Ovary (tissue), 3 donors: ENCODE data around the gene NAB1.

Source experiments
- POLR2A ChIP-seq: fragments of 450-650 bp; IDR thresholded peaks from one replicate; pipeline ENCODE4 v1.6.1; 2017; ENCODE audit warnings: antibody characterized with exemption, mild to moderate bottlenecking, moderate library complexity
- TF ChIP-seq, protein P1 (sequence below), 3 donors: fragments of 450-650 bp in 2 of 3; fragments of 200-600 bp in 1 of 3; IDR thresholded peaks; one replicate each; pipeline versions ENCODE4 v1.5.1 to v1.8.0; 2016 to 2022; ENCODE audit warnings: antibody characterized with exemption in 3 of 3, mild to moderate bottlenecking in 1 of 3
- donor health status: DM: no; HTN: no; CAD: no.

DNA sequence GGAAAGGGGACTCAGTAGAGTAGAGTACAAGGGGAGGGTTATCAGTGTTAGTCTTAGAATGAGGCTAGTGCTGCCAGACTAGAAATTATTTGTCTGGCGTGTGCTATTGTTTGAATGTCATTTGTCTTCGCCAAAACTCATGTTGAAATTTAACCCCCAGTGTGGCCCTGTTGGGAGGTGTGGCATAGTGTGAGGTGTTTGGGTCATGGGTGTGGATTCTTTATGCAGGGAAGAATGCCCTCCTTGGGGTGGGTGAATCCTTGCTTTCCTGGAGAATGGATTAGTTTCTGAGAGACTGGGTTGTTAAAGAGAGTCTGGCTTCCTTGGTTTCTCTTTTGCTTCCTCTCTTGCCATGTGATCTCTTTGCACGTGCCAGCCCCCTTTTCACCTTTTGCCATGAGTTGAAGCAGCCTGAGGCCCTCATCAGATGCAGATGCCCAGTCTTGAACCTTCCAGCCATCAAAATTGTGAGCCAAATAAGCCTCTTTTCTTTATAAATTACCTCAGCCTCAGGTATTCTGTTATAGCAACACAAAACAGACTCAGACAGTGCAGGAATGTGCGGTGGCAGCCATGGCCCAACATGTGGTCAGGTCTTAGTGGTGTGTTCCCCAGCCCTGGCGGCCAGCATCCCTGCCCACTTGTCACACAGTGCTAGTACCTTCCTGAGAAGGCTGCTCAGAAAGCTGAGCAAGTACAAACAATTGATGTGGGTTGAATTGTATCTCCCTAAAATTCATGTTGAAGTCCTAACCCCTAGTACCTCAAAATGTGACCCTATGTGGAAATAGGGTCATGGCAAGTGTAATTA is 48.4 kb upstream of the NAB1 start:
- TF ChIP-seq, protein P1, sequence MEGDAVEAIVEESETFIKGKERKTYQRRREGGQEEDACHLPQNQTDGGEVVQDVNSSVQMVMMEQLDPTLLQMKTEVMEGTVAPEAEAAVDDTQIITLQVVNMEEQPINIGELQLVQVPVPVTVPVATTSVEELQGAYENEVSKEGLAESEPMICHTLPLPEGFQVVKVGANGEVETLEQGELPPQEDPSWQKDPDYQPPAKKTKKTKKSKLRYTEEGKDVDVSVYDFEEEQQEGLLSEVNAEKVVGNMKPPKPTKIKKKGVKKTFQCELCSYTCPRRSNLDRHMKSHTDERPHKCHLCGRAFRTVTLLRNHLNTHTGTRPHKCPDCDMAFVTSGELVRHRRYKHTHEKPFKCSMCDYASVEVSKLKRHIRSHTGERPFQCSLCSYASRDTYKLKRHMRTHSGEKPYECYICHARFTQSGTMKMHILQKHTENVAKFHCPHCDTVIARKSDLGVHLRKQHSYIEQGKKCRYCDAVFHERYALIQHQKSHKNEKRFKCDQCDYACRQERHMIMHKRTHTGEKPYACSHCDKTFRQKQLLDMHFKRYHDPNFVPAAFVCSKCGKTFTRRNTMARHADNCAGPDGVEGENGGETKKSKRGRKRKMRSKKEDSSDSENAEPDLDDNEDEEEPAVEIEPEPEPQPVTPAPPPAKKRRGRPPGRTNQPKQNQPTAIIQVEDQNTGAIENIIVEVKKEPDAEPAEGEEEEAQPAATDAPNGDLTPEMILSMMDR (IDR thresholded peaks at IDR 0.05): no peak
- TF ChIP-seq POLR2A: no peak
